Measurements from ENCODE around the gene TSPAN18.

TSPAN18 gene

DNA sequence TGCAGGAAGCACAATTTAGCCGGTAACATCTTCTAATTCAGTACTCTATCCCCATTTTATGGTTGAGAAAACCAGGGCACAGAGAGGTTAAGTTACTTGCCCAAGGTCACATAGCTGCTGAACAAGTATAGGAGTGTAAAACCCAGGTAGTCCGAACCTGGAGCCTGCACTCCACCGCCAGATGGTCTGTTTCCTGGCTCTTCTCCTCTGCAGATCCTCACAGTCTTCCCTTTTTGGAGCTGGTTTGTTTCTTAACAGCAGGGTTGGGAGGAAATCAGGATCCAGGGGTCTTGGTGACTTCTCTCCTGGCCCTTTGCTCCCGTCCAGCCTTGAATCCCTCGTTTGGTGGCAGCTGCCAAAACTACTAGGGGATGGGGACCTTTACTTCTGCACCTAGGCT, 12.0 kb downstream of the TSPAN18 start:
- no peak for DNase-seq

DNA sequence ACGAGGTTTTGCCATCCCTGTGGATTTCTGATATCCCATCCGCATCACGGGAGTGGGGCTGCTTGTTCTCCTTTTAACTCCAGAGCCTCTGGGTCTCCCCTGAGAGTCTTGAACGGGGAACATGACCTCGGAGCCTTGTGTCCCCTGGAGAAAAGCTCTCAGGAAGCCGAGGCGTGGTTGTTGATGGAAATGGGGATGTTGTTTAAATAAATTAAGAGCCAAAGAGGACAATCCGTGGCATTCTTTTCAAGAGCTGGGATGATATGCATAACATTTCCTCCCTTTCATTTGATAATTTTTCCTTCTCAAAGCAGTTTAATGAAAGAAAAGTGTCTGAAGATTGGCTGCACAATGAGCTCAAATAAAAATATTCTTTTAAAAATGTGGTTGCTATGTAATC, 14.2 kb downstream of the TSPAN18 start:
- no peak for DNase-seq

- no peak for DNase-seq
Measured at GRCh38 chr11:44741976-44742375, 15.2 kb downstream of the TSPAN18 start.

GRCh38 chr11:44742508-44743246, 15.9 kb downstream of the TSPAN18 start:
- DNase-seq: no peak

DNA sequence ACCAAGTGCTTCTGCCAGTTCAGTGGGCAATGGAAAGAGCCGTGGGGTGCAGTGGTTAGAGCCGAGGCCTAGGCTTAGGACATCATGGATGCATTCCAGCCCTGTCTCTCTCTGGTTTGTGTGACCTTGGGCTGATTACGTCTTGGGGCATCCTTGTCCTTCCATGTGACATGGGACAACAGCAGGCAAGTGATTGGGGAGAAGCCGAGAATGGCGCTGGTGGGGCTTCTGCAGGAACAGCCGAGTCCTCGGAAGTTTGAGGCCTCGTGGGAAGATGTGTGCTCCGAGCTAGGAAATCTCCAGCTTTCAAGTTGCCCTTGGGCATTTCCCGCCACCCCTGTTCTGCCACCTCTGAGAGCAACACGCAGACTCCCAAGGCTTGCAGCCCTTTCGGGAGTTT, 16.6 kb downstream of the TSPAN18 start:
- DNase-seq: no peak

- no peak for DNase-seq
Measured at GRCh38 chr11:44743959-44744557, 17.3 kb downstream of the TSPAN18 start.

- no peak for DNase-seq
Measured at GRCh38 chr11:44746894-44747293, 20.1 kb downstream of the TSPAN18 start.

DNA sequence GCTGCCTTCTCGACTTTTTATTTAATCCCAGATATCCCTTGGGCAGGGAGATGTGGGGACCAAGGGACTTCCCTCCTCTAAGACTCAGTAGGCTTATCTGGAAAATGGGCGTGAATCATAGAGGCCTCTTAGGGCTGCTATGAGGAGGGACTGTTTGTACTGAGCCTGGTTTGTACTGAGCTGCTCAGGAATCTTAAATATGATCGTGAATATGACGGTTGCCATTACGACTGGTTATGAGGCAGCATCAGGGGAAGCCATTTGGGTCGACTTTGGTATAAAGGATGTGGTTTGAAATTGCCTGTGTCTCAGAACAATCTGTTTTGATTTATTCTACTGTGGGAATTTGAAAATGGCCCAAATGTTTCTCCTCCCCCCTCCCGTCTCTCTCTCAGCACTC, 20.6 kb downstream of the TSPAN18 start:
- no peak for DNase-seq

GRCh38 chr11:44747836-44748235, 21.1 kb downstream of the TSPAN18 start:
- DNase-seq: no peak

DNA sequence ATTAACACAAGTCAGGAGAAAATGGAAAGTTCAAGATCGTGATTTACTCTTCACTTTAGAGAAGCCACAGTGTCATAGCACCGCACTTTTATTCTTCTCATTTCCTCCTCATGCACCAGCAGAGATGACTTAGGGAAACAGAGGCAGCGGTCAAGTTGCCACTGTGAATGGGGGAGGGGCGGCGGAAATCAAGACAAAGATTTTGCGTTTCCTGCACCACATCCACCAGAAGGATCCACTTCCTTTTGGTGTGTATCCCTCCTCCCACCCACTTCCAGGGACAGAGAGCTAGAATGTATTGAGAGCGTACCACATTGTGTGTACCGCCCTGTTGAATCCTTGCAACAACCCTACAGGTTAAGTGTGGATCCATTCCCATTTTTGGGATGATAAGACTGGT, 21.8 kb downstream of the TSPAN18 start:
- DNase-seq: no peak

DNA sequence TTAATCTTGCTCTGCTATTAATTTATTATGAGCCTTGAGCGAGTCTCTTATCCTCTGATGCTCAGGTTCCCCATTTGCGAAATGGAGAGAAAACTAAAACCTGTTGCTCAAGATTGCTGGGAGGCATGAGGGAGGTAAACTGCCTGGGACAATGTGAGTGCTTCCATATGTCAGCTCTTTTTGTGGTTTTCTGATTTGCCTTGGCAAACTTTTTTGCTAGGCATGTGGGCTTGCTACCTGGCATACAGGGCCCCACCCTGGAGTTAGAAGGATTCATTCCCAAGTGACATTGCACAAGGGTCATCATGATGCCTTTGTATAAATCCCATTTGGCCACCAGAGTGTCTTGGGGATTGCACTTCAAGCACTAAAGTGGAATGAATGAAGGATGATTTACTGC, 22.4 kb downstream of the TSPAN18 start:
- DNase-seq: no peak

GRCh38 chr11:44750551-44751465, 24.0 kb downstream of the TSPAN18 start:
- no peak for DNase-seq

- DNase-seq: no peak
Measured at GRCh38 chr11:44752300-44752699, 25.5 kb downstream of the TSPAN18 start.

DNA sequence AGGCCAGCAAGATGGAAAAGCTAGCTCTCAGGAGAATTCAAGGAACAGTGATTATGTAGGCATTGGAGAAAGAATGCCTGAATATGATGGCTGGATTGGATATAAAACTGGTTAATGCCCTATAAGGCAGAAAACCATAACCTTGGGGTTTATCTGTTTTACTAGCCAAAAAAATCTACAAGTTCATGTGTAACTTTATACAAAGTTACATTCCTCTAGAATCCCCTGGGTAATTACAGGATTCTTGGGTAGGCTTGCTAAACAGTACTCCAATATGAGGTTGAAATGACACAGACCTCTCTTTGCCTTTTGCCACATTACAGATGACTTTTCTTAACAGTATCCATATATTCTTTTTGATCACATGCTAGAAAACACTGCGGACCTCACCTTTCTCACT, 26.0 kb downstream of the TSPAN18 start:
- DNase-seq: no peak

DNA sequence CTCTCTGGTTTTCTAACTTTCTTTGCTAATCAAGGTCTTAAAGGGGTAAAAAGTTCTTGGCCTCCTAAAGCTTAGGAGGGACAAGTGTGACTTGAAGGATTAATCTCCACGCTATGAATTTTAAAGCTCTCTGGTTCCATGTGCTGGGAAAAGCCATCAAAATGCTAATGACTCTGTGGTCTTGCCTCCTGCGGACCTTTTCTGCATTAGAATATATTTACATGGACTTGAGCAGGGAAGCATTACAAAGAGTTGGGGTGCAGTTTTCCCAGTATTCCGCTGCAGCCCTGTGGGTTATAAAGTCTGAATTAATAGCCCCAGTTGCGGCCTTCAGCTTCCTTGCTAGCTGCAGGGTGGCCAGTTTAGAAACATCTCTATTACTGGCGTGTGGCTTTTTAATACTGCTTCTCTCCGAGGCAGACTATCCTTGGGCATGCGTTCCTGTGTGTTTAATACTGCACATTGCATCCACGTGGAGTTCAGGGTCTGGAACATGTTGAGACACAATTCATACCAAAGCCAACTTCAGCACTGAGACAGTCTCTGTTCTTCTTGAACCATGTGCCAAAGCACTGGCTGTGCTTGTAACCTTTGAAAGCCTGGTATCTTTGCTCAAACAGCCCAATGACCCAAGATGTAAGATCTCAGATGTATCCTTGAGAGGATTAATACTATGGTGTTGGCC, 27.3 kb downstream of the TSPAN18 start:
- DNase-seq: no peak

- DNase-seq: no peak
Measured at GRCh38 chr11:44754876-44755555, 28.3 kb downstream of the TSPAN18 start.

DNA sequence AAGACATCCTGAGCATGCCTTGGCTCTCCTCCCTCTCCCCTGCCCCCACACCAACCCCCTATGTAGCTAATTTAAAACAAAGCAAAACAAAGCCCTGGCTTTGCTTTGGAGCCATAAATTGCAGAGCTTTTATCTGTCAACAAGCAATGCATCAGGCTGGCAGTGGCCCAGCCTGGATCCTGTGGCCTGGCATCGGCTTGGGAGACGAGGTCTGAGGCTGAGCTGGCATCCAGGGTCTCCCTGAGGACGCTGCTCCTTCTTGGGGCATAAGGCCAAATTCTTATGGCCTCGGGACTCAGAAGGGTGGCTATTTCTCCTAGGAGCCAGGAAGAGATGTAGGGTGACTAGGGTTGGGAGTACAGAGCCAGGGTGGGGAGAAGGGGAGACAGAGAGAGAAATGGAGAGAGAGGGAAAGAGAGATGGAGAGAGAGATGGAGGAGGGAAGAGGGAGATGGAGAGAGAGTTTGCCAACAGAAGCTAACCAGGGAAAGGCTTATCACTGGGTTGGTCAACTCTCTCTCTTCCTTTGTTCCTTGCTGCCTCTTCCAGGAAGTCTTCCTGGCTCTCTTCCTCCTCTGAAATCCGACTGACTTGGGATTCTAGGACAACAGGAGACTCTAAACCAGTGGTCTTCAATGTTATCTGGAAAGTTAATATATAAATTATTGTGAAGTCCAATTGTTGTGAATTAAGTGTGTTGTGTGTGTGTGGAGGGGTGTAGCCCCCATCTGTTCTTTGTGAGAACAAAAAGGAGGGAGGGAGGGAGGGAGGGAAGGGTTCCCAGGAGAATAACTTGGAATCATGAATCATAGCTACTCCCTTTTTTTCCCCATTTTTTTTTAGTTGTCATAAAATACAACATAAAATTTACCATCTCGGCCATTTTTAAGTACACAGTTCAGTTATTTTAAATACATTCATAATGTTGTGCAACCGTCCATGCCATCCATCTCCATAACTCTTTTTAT, 29.1 kb downstream of the TSPAN18 start:
- no peak for DNase-seq

- no peak for DNase-seq
Measured at GRCh38 chr11:44758983-44759382, 32.2 kb downstream of the TSPAN18 start.

DNA sequence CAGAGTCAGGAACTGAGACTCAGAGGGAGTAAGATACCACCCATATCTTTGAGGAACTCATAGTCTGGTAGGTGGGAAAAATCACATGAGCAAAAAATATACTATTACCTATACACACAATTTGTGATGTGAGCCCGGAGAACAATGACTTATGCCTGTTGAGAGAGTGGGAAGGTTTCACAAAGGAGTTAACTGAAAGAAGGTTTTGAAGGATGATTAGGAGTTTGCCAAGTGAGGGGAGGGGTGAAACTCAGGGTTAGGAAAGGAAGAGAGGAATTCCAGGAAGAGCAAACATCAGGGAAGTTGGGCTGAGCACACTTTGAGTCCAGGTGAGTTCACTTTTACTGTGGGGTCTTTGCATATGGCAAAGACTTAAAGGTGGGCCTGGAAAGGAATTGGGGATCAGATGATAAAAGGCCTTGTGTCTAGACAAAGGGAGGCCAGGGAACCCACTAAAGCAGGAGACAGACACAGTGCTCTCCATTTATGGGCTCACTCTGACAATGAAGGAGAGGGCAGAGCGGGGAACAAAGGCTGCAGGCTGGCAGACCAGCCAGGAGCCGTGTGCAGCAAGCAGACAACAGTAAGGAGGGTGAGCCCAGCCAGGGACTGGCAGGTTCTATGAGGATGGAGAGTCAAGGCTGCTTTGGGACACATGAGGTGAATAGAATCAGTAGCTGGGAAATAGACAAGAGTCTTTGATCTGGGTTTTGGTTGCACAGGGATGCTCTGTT, 33.1 kb downstream of the TSPAN18 start:
- no peak for DNase-seq

GRCh38 chr11:44760477-44760872, 33.7 kb downstream of the TSPAN18 start:
- no peak for DNase-seq

Measured in T-helper 1 cell (primary cell).